Urothelium cell line (cell line): Measurements from ENCODE around the gene CCM2L.
"Not testable (repeated sequence)": the region's sequence is repeated elsewhere in the genome, so short reads cannot be mapped to it uniquely, and the experiment has no call there.

Experiments used
- DNase-seq: peaks from one replicate; pipeline ENCODE4 v3.0.0; 2011; ENCODE audit warnings: low spot score, mixed read lengths
- FAIRE-seq: peaks from 2 replicates; lab custom pipeline; 2011; peaks lifted over from hg19 to GRCh38; lab: Jason Lieb, UNC

Gene CCM2L

DNA sequence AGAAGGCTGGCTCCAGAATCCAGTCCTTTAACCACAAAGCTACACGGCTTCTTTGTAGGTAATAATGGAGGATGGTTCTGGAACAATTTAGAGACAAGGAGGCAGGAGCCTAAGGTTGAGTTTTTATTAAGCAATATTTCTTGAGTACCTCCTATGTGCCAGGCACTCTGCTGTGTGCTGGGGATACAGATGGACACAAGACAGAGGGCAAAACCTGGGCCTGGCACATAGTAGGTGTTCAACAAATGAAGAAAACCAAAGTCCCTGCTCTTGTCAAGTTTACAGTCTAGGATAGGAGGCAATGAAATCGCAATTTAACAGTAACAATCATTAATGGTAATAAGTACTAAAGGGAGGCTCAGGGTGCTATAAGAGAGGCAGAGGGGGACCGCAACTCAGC lies 17.4 kb downstream of the CCM2L start:
- DNase-seq = no peak
- FAIRE-seq = no peak

DNA sequence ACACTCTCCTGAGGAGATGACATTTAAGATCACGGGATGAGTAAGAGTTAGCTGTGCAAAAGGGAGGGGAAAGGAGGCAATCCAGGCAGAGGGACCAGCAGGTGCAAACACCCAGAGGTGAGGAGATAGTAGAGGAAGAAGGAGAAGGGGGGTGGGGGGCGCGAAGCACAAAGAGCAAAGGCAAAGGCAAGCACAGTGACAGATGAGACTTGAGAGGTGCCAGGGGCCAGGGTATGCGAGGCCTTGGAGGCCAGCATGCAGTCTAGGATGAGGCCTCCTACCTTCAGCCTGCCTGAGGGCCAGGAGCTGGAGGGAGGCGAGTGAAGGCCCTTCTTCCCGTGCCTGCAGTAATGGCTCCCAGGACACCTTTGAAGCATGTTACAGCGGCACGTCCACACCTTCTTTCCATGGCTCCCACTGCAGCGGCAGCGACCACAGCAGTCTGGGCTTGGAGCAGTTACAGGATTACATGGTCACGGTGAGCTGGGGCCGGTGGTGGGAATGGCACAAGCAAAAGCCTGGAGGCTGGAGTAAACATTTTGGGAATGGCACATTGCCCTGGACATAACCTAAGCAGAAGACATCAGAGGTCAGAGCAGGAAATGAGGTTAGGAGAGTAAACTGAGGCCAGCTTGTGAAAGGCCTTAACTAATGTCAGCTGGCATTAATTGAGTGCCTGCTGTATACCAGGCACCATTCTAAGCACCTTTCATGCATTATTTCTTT lies 18.6 kb downstream of the CCM2L start:
- DNase-seq = no peak
- FAIRE-seq = no peak

- no peak for DNase-seq
- no peak for FAIRE-seq
Observed at GRCh38 chr20:32029561-32029960, 19.3 kb downstream of the CCM2L start.

DNA sequence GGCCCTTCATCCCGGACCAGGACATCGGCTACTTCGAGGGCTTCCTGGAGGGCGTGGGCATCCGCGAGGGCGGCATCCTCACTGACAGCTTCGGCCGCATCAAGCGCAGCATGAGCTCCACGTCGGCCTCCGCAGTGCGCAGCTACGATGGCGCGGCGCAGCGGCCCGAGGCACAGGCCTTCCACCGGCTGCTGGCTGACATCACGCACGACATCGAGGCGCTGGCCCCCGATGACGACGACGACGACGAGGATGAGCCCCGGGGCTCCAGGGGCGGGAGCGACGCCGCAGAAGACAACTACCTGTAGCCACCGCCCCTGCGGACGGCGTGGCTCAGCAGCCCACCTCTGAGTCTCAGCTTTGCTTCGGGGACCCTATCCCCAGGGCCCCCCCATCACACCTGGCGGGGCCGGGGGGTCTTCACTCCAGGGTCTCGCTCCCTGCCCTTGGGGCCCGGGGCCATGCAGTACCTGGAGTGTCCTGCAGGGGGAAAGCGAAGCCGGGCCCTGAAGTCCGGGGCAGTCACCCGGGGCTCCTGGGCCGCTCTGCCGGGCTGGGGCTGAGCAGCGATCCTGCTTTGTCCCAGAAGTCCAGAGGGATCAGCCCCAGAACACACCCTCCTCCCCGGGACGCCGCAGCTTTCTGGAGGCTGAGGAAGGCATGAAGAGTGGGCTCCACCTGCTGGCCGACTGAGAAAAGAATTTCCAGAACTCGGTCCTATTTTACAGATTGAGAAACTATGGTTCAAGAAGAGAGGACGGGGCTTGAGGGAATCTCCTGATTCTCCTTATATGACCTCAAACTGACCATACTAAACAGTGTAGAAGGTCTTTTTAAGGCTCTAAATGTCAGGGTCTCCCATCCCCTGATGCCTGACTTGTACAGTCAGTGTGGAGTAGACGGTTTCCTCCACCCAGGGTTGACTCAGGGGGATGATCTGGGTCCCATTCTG lies 21.0 kb downstream of the CCM2L start:
- DNase-seq (peak; percentile 92), FAIRE-seq (no peak)

DNA sequence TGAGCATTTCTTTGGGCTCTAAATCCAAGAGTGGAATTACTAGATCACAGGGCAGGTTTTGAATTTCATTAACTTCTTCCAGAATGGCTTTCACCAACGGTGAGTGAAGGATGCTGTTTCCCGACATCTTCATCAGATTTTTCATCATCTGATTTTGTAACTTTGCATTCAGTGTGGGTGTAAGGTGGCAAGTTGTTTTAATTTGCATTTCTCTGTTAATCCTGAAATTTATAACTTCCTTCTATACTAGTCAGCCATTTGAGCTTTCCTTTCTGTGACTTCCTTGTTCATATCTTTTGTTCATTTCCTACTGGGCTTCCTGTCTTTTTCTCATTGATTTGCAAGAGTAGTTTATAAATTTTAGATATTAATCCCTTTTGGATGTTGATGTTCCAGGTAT lies 23.1 kb downstream of the CCM2L start:
- no peak for DNase-seq
- FAIRE-seq = no peak

GRCh38 chr20:32033721-32034120 lies 23.5 kb downstream of the CCM2L start:
- FAIRE-seq, DNase-seq: not testable (repeated sequence)

- DNase-seq (no peak), FAIRE-seq (no peak)
Observed at GRCh38 chr20:32034581-32035425, 24.6 kb downstream of the CCM2L start.

GRCh38 chr20:32035426-32035779 lies 25.2 kb downstream of the CCM2L start:
- no peak for FAIRE-seq

DNA sequence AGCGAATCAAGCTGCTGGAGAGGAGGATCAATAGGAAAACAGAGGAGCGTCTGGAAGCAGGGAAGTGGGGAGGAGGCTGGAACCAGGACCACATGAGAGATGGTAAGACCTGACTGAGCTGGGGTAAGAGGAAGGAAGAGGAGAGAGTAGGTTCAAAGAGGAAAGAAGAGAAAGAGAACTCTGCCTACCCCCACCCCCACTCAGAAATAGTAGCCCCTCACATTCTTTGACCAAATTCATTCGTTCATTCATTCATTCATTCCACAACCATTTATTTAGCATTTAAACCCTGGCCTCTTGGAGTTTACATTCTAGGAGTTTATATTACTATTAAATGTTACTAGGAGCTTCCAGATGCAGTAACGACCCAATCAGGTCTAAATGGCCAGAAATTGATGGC lies 26.0 kb downstream of the CCM2L start:
- DNase-seq (no peak), FAIRE-seq (no peak)

More at GRCh38 chr20:32035426-32035779, 25.2 kb downstream of the CCM2L start:
- no peak for DNase-seq

DNA sequence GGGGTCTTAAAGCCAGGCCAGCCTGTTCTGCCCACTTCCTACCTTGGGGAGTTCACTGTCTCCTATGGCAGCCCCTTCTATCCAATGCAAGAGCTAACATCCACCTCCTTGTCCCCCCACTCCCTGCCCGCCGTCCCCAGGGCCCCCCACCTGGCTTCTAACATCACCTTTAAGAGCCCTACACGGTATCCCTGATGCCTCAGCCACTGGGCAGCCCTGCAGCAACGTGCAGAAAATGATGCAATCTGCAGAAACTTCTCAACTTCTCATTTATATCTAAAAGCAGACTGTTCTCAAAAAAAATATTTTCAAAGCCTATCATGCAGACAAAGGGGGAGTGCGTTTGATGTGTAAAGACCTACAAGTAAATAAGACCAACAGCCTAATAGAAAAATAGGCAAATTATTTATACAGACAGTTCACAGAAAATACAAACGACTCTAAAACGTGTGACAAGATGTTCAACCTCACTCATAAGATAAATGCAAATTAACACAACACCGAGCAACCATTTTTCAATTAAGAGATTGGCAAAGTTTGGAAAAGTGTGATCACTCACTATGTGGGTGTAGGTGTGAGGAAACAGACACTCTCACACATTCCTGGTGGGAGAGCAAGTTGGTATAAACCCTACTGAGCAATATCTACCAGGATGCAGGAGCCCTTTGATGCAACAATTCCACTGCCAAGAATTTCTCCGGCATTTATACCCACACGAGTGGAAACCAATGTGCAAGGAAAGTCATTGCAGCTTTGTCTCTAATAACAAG lies 26.7 kb downstream of the CCM2L start:
- DNase-seq (no peak), FAIRE-seq (no peak)

- DNase-seq (peak; percentile 48), FAIRE-seq (no peak)
Observed at GRCh38 chr20:32037929-32038328, 27.7 kb downstream of the CCM2L start.

- FAIRE-seq (no peak), DNase-seq (no peak)
Observed at GRCh38 chr20:32040142-32040953, 30.1 kb downstream of the CCM2L start.

- no peak for DNase-seq
- no peak for FAIRE-seq
Observed at GRCh38 chr20:32045999-32046398, 35.8 kb downstream of the CCM2L start.

GRCh38 chr20:32050324-32050841 lies 40.1 kb downstream of the CCM2L start:
- FAIRE-seq (no peak), DNase-seq (no peak)

GRCh38 chr20:32050851-32051556 lies 40.8 kb downstream of the CCM2L start:
- FAIRE-seq (no peak), DNase-seq (no peak)

DNA sequence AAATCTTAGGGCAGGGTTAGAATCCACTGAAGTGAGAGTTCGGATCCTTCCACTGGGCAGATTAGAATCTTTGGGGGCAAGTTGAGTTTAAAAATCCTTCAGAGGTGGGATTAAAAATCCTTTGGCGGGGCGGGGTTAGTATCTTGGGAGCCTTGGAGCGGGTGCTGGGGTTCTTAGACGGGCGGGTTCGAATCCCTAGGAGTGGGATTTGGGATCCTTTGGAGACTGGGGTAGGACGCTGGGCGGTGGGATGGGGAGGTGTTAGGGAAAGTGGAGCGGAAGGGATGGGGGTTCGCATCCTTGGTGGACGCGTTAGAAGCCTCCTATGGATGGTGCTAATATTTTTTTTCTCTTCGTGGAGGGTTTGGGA lies 41.5 kb downstream of the CCM2L start:
- DNase-seq (no peak), FAIRE-seq (no peak)

DNA sequence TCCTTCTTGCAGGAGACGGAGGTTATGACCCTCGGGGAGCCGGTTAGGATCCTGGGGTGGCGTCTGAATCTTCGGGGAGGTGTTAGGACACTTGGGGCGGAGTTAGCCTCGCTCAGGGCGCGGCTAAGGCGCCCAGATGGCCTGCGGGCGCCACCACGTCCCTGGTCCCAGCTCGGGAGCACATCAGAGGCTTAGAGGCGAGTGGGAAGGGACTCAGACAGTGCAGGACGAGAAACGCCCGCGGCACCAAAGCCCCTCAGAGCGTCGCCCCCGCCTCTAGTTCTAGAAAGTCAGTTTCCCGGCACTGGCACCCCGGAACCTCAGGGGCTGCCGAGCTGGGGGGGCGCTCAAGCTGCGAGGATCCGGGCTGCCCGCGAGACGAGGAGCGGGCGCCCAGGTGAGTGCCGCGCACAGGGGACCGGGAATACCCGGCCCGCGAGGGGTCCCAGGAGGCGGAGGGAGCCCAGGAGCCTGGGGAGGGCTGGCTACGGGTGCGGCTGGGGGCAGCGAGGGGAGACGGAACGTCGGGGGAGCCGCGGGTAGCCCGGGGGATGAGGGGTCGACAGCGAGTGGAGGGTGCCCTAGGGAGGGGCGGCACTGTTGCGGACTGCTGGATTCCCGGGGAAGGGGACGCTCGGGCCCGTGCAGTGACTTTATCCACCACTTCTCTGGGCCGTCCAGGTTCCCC lies 42.0 kb downstream of the CCM2L start, which contains the start of gene HCK:
Gene HCK, plus strand, starts transcription at position 153 of the 688 bp plus-strand sequence.
- DNase-seq = no peak
- no peak for FAIRE-seq

- FAIRE-seq (no peak), DNase-seq (no peak)
Observed at GRCh38 chr20:32052778-32053362, 42.6 kb downstream of the CCM2L start.
